NCI-H1417 treated with DMSO at 0.1 percent for 48 hours (cell line): ENCODE results near the gene CHPF2.

Experiments
- DNase-seq: peaks from one replicate; lab custom pipeline; 2025; lab: John Stamatoyannopoulos, UW

Gene CHPF2

GRCh38 chr7:151206914-151207313 is 25.4 kb upstream of the CHPF2 start:
- no peak for DNase-seq

DNA sequence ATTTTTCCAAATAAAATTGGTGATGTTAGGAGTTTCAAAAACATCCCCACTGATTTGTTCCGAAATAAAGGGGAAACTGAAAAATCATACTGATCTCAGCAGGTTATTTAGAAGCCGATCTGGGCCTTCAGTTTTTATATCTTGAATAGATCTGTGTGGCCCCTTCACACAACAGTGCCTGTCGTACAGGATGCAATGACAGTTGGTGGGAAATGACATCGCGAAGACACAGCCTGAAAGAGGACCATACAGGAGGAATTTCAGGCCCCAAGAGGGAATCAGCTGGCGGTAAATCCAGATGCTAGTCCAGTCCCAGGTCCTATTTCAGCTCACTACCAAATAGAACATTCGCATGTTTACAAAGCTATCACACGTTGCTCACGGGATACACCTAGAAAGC is 25.0 kb upstream of the CHPF2 start:
- DNase-seq, result no peak

GRCh38 chr7:151207804-151208203 is 24.5 kb upstream of the CHPF2 start:
- no peak for DNase-seq

GRCh38 chr7:151208253-151208862 is 23.9 kb upstream of the CHPF2 start:
- DNase-seq, result no peak

GRCh38 chr7:151209588-151209987 is 22.7 kb upstream of the CHPF2 start:
- DNase-seq, result no peak

DNA sequence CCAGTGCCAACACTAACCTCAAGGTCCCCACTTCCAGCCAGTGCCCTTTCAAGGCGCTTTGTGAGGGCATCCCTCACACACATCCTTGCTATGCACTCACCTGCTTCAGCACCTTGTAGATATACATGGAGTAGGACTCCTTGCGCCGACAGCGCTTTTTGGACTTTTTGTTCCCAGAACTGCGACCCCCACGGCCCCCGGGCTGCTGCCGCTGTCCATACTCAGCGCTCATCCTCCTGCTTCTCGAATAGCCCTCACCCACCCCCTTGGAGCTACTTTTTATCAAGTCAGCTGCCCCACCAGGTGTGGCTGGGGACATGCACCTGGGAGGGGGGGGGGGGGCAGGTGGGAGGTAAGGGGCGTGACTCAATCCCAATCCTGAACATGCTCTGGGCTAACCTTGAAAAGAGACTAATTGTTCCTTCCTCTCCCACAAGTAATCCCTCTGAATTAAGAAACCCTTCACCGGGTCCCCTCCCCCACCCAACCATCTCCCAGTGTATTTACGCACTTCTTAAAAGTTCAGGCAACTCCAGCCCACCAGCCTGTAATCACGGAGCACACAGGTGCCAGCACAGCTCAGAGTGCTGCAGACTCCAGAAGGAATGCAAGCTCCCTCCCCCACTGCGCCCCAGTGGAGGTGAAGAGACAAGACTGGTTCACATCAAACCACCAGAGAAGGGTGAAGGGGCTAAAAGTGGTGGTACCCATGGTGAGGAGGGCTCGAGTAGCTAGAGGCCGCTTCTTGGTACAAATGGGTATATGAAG is 22.0 kb upstream of the CHPF2 start, which contains the start of gene H2BK1:
TSS of gene H2BK1 (minus strand) at position 402 of the 768 bp plus-strand sequence. CDS start at position 232, 170 bp downstream.
- no peak for DNase-seq

- no peak for DNase-seq
These were observed 21.0 kb upstream of the CHPF2 start for GRCh38 chr7:151211155-151211772.

GRCh38 chr7:151212626-151213025 is 19.7 kb upstream of the CHPF2 start:
- DNase-seq, result no peak

DNA sequence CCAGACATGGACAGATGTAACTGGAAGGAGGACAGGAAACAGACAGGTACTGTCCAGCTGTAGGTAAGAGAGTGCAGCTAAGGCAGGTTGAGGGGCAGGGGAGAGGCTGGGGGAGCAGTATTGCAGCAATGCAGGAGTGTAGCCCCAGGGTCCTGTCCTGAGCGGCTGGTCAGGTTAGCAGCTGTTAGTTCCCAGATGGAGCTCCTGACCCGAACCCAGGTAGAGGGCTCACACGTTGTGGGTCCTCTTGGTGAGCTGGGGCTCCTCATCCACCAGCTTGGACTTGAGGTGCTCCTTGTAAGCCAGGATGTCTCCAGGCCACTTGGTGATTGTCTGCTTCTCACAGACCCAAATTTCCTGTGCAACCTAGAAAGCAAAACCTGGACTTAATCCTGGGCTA is 18.5 kb upstream of the CHPF2 start:
- DNase-seq, result no peak

DNA sequence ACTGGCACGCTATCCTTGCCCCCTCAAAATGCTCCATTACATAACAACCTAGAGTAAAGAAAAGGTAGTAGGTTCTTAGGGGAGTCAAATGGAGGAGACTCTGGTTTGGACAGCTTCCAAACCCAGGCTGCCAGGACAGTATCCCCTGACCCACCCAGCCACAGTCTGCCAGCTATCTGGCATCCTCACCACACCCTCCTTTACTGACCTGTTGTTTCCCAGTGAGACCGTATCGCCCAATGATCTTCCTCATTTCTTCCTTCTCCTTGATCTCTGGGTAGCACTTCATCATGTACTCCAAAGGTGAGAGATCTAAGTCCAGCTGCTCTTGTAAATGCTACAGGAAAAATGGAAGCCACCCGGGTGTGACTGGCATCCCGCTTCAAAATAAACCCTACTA is 16.9 kb upstream of the CHPF2 start:
- DNase-seq, result no peak

GRCh38 chr7:151218170-151218569 is 14.1 kb upstream of the CHPF2 start:
- DNase-seq, result no peak

GRCh38 chr7:151223728-151224127 is 8.6 kb upstream of the CHPF2 start:
- no peak for DNase-seq

DNA sequence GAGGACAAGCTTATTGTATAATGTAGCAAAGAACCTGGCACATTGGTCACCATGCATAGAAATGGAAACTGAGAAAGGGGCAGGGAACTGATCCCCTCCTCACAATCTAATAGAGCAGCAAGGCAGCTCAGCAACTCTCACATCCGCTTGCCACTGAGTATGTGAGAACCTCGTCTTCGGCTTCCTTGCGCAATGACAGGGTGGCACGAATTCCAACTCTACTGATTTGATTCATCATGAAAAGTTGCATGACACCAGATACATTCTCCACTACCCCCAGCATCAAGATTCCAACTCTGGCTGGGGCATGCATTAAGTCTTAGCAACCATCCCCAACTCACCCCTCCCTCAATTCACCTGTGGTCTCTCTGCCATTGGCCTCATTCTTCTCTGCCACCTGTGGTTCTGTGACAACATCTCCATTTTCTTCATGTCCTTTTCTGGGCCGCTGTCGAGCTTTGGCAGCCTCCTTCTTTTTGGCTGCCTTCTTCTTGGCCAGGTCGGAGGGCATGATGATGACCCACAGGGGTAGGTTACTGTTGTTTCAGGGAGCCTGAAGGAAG is 6.3 kb upstream of the CHPF2 start:
- DNase-seq, result no peak

GRCh38 chr7:151226560-151226874 is 5.8 kb upstream of the CHPF2 start:
- no peak for DNase-seq

DNA sequence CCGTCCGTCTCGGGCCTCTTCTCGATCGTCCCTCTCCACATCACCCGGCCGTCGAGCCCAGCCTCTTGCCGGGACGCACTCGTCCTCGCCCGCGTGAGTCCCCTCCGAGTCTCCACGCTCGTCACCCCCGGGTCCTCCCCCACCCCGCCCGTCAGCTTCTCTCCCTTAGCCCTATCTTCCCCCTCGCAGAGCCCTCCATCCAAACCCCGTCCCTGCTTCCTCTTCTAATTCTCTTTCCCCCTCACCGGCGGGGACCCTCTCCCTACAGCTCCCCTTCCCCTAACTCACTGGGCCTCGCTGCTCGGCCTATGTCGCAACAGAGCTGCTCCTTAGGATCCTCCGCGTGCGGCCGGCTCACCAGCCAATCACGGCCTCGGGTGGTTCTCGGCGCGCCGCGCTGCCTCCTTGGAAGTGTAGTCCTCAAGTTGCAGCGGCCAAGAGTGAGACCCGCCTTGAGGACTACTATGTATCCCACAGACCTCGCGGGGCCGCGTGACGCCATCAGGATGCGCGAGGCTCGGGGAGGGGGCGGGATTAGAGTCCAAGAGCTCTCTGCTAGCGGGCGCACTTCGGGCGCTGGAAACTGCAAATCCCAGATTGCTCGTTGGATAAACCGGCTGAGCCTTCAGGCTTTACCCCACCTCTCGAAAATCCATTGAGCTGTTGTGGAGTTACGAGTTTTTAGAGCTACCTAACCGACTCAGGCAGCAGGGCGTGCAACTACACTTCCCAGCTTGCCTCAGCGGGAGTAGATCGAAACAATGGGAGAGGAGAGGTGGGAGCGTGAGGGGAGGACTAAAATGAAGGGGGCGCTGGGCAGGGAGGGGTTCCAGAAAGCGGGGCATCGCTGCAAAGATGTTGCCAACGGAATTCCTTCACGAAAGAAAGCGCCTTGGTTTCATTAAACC is 5.2 kb upstream of the CHPF2 start, which contains the start of gene ABCF2:
TSS of gene ABCF2 (minus strand) at position 331 of the 908 bp plus-strand sequence. CDS start 747 bp downstream, outside the sequence.
- DNase-seq, result peak; percentile 87

GRCh38 chr7:151228024-151228866 is 4.0 kb upstream of the CHPF2 start:
- no peak for DNase-seq

- no peak for DNase-seq
These were observed 3.0 kb upstream of the CHPF2 start for GRCh38 chr7:151229249-151229648.

GRCh38 chr7:151231080-151231479 is 1.2 kb upstream of the CHPF2 start:
- no peak for DNase-seq

- no peak for DNase-seq
These were observed 826 bp downstream of the CHPF2 start for GRCh38 chr7:151232917-151233701.

DNA sequence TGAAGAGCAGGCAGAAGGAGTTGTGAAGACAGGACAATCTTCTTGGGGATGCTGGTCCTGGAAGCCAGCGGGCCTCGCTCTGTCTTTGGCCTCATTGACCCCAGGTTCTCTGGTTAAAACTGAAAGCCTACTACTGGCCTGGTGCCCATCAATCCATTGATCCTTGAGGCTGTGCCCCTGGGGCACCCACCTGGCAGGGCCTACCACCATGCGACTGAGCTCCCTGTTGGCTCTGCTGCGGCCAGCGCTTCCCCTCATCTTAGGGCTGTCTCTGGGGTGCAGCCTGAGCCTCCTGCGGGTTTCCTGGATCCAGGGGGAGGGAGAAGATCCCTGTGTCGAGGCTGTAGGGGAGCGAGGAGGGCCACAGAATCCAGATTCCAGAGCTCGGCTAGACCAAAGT is 1.5 kb downstream of the CHPF2 start:
- DNase-seq, result no peak
